ENCODE results near the gene RENBP. TPM values are rescaled to one million over a fixed set of nuclear protein-coding genes. Genes with fewer than 3 reads are reported as not detected.

The RENBP gene
- total RNA-seq, 1 donor from 2014 or later: 4.2 TPM

DNA sequence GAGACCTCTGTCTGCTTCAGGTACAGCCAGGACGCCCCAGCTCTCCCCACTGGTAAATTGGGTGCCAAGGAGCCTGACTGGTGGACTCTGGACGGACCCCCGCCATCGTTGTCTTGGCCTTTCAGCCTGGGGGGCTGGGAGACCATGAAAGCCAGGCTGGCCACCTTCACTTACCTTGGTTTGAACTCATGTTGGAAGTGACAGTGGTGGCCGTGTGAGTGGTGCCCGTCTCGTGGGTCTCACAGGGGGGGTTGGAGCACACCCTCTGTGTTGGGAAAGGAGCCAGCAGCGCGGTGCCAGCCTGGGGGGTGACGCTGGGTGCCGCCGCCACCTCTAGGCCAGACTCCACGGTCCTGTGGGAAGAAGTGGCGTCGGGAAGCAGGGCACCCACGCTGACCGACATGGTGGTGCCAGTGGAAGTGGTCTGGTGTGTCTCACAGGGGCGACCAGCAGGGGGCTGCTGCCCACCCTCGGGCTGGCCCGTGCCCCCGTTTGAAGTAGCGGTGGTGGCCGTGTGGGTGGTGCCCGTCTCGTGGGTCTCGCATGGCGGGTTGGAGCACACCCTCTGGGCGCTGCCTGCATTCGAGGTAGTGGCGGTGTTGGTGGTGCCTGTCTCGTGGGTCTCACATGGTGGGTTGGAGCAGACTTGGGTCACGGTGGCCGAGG, 9.6 kb upstream of the RENBP start:
- Histone ChIP-seq H3K9me3 (no peaks in the 10 kb centered on the region), H3K4me1 (no peaks in the 10 kb centered on the region), H3K36me3 (peaks cover 0 to 79% of the 10 kb centered on the region in 2 donors), H3K27ac (peak overlapping the region; percentile 17), H3K27me3 (no peaks in the 10 kb centered on the region), H3K4me3 (no peak overlapping the region)
- DNase-seq (ENCODE audit: extremely low spot score in 2 of 2): no peak
- no peak for TF ChIP-seq POLR2AphosphoS5 (IDR thresholded peaks at IDR 0.05; ENCODE audit: insufficient read depth in 1 of 2, low read depth in 1 of 2)
- TF ChIP-seq POLR2A (IDR thresholded peaks at IDR 0.05): no peak
- no peak for TF ChIP-seq CTCF (IDR thresholded peaks at IDR 0.05)
- intact Hi-C loops (cut with DNase I): no loop called here

DNA sequence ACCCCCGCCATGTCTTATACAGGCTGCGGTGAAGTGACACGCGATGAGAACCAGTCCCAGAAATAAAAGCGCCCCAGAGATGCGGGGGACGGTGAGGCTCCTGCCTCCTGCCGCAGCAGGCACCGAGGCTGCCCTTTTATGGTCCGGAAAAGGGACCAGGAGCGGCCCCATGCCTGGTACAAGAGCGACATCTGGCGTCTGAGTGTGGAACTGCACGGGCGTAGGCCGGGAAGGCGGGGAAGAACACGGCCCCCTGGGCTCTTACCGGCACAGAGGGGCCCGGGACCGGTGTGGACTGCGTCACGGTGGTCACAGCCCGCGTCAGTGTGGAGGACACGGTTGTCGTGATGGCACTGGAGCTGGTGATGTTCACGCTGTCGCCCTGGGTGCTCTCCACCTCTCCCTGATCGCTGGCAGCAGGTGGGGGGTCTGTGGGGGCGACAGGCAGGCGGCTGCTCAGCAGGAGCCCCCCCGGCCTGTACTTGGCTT, 8.9 kb upstream of the RENBP start:
- Histone ChIP-seq H3K27ac (peak overlapping the region; percentile 17), H3K36me3 (peaks cover 0 to 73% of the 10 kb centered on the region in 2 donors), H3K4me3 (no peak overlapping the region), H3K4me1 (no peaks in the 10 kb centered on the region), H3K9me3 (no peaks in the 10 kb centered on the region), H3K27me3 (no peaks in the 10 kb centered on the region)
- DNase-seq (ENCODE audit: extremely low spot score in 2 of 2): no peak
- intact Hi-C loops (cut with DNase I): no loop called here
- TF ChIP-seq POLR2AphosphoS5 (IDR thresholded peaks at IDR 0.05; ENCODE audit: insufficient read depth in 1 of 2, low read depth in 1 of 2) (peak; percentile 33 to 48), POLR2A (IDR thresholded peaks at IDR 0.05) (no peak), CTCF (IDR thresholded peaks at IDR 0.05) (peak; percentile 95 to 97 (median 95))

DNA sequence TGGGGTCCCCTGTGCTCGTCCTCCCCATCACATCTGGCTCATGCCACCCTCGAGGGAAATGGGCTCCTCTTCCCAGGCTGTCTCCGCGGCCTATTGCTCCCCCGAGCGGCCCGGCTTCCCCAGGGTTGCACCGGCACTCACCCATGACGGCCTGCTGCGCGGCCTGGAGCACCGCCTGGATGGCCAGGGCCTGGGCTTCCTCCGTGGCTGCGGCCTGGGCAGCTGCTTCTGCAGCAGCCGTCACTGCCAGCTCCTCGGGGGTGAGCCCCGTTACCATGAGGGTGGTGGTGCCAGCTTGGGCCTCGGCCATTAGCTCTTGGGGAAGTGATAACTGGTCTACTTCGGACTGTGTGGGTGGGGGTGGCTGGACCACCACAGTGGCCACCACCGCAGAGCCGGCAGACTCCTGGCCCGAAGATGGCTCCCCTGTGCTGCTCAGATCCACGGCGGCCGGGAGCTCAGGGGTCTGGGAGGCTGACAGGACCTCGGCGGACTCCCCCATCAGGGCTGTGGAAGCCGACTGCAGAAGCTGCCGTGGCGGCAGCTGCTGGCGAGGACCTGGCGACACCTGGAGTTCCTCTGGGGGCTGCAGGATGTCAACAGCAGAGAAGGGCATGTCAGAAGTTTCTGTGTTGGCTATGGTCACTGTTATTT, 8.1 kb upstream of the RENBP start:
- no peaks in the 10 kb centered on the region for H3K4me1 ChIP-seq
- intact Hi-C loops (cut with DNase I): no loop called here

GRCh38 chrX:153951683-153952372, 7.4 kb upstream of the RENBP start:
- intact Hi-C loops (cut with DNase I): no loop called here
- H3K36me3 ChIP-seq: peaks cover 0 to 60% of the 10 kb centered on the region in 2 donors
- no peak for DNase-seq (ENCODE audit: extremely low spot score in 2 of 2)
- H3K27ac ChIP-seq: no peak overlapping the region
- no peaks in the 10 kb centered on the region for H3K27me3 ChIP-seq
- no peaks in the 10 kb centered on the region for H3K4me1 ChIP-seq
- H3K4me3 ChIP-seq: peak overlapping the region in 1 of 2 donors; percentile 8
- H3K9me3 ChIP-seq: no peaks in the 10 kb centered on the region
- no peak for TF ChIP-seq CTCF (IDR thresholded peaks at IDR 0.05)
- no peak for TF ChIP-seq POLR2AphosphoS5 (IDR thresholded peaks at IDR 0.05; ENCODE audit: insufficient read depth in 1 of 2, low read depth in 1 of 2)
- no peak for TF ChIP-seq POLR2A (IDR thresholded peaks at IDR 0.05)

More for the DNA sequence above, 8.1 kb upstream of the RENBP start:
- Histone ChIP-seq H3K27me3 (no peaks in the 10 kb centered on the region), H3K9me3 (no peaks in the 10 kb centered on the region), H3K4me3 (peak overlapping the region in 1 of 2 donors; percentile 8), H3K27ac (peak overlapping the region; percentile 17), H3K36me3 (peaks cover 0 to 67% of the 10 kb centered on the region in 2 donors)
- TF ChIP-seq POLR2A (IDR thresholded peaks at IDR 0.05) (no peak), POLR2AphosphoS5 (IDR thresholded peaks at IDR 0.05; ENCODE audit: insufficient read depth in 1 of 2, low read depth in 1 of 2) (no peak), CTCF (IDR thresholded peaks at IDR 0.05) (no peak)
- no peak for DNase-seq (ENCODE audit: extremely low spot score in 2 of 2)
